H1 (cell line): ENCODE results near the gene PALM3. TPM values are rescaled to one million over a fixed set of nuclear protein-coding genes. Genes with fewer than 3 reads are reported as not detected.

Experiments used
- CTCF ChIA-PET: fragments of 300-600 bp; sonication (Branson Sonifier 250); formaldehyde crosslinking; loops from one replicate; lab custom pipeline; 2021; ENCODE audit not compliant: partially characterized antibody; lab: Charles Lee
- POLR2A ChIA-PET: fragments of 300-600 bp; sonication (Branson Sonifier 250); formaldehyde crosslinking; loops from one replicate; lab custom pipeline; 2021; ENCODE audit warnings: inconsistent platforms; ENCODE audit not compliant: partially characterized antibody; lab: Charles Lee
- DNase-seq, 2 experiments: peaks; one replicate each; pipeline versions ENCODE4 v3.0.0 to v3.0.0-alpha.2; 2010 to 2022; ENCODE audit warnings: low spot score in 2 of 2, low read depth in 1 of 2, mixed read lengths in 1 of 2
- FAIRE-seq: peaks from 2 replicates; lab custom pipeline; 2011; peaks lifted over from hg19 to GRCh38; lab: Jason Lieb, UNC
- H2AFZ ChIP-seq: 2 replicates; pipeline ENCODE4 v1.8.1; 2012; ENCODE audit warnings: low read length, inconsistent platforms
- H2AK5ac ChIP-seq: 2 replicates; pipeline ENCODE4 v1.6.1; 2013; ENCODE audit warnings: low read depth, low read length
- H2BK120ac ChIP-seq: replicated peaks from 2 replicates; pipeline ENCODE3; 2013; ENCODE audit warnings: low read depth, low read length, inconsistent platforms
- H2BK12ac ChIP-seq: 2 replicates; pipeline ENCODE4 v1.6.1; 2013; ENCODE audit warnings: low read depth, low read length
- H2BK15ac ChIP-seq: 2 replicates; pipeline ENCODE4 v1.6.1; 2013; ENCODE audit warnings: low read length
- H2BK20ac ChIP-seq: 2 replicates; pipeline ENCODE4 v1.6.1; 2013; ENCODE audit warnings: low read length
- H2BK5ac ChIP-seq: 2 replicates; pipeline ENCODE4 v1.6.1; 2013; ENCODE audit warnings: low read depth, low read length
- H3K14ac ChIP-seq: 2 replicates; pipeline ENCODE4 v1.6.1; 2013; ENCODE audit warnings: inconsistent platforms; ENCODE audit not compliant: insufficient read length
- H3K18ac ChIP-seq: 2 replicates; pipeline ENCODE4 v1.6.1; 2013; ENCODE audit warnings: low read length; ENCODE audit errors: extremely low read depth
- H3K23ac ChIP-seq: 2 replicates; pipeline ENCODE4 v1.6.1; 2013; ENCODE audit warnings: inconsistent platforms; ENCODE audit not compliant: insufficient read length
- H3K23me2 ChIP-seq: 2 replicates; pipeline ENCODE4 v1.6.1; 2013; ENCODE audit warnings: low read depth, low read length
- H3K27ac ChIP-seq: 2 replicates; pipeline ENCODE4 v1.6.1; 2011; ENCODE audit warnings: low read depth, low read length, inconsistent platforms
- H3K27me3 ChIP-seq, 4 experiments: replicated peaks in 1 of 4; 1 replicate in 1 of 4; 2 replicates in 3 of 4; pipeline versions ENCODE4 v1.6.1 to v1.8.1; 2011 to 2013; ENCODE audit warnings: low read length in 3 of 4, mild to moderate bottlenecking in 3 of 4, inconsistent platforms in 2 of 4, mixed read lengths in 2 of 4, moderate library complexity in 1 of 4; ENCODE audit not compliant: control insufficient read depth in 3 of 4, insufficient read depth in 3 of 4; ENCODE audit errors: extremely low read depth in 1 of 4
- H3K36me3 ChIP-seq, 4 experiments: 2 replicates each; pipeline versions ENCODE4 v1.6.1 to v1.8.1; 2011 to 2013; ENCODE audit warnings: mild to moderate bottlenecking in 4 of 4, low read length in 3 of 4, moderate library complexity in 2 of 4, control low read depth in 1 of 4, inconsistent platforms in 1 of 4; ENCODE audit not compliant: insufficient read depth in 4 of 4, control insufficient read depth in 2 of 4
- H3K4ac ChIP-seq: replicated peaks from 2 replicates; pipeline ENCODE3; 2013; ENCODE audit warnings: low read length, low read depth, mixed read lengths, inconsistent platforms; ENCODE audit not compliant: insufficient read length
- H3K4me1 ChIP-seq, 4 experiments: replicated peaks in 1 of 4; 1 replicate in 1 of 4; 2 replicates in 3 of 4; pipeline versions ENCODE4 v1.6.1 to v1.8.1; 2011 to 2013; ENCODE audit warnings: low read length in 3 of 4, inconsistent platforms in 2 of 4, mixed read lengths in 1 of 4; ENCODE audit not compliant: insufficient read depth in 4 of 4, control insufficient read depth in 3 of 4
- H3K4me2 ChIP-seq, 2 experiments: 2 replicates each; pipeline versions ENCODE4 v1.6.1 to v1.8.1; 2011 to 2013; ENCODE audit warnings: low read depth in 2 of 2, low read length in 2 of 2, control low read depth in 1 of 2, inconsistent platforms in 1 of 2, mild to moderate bottlenecking in 1 of 2; ENCODE audit not compliant: insufficient read depth in 1 of 2
- H3K4me3 ChIP-seq, 4 experiments: fragments of 200-600, 300-600 bp in 1 of 4; sonication (generic), shearing (Covaris generic), sonication (Bioruptor Twin) in 1 of 4; 2 replicates each; pipeline versions ENCODE4 v1.5.1 to v1.8.1; 2011 to 2016; ENCODE audit warnings: low read length in 4 of 4, low read depth in 3 of 4, control low read depth in 2 of 4, inconsistent platforms in 2 of 4, mild to moderate bottlenecking in 2 of 4, mixed read lengths in 1 of 4, moderate library complexity in 1 of 4; ENCODE audit not compliant: insufficient read depth in 2 of 4; ENCODE audit errors: extremely low read depth in 1 of 4
- H3K56ac ChIP-seq: replicated peaks from 2 replicates; pipeline ENCODE3; 2013; ENCODE audit warnings: low read depth, mild to moderate bottlenecking, mixed read lengths, low read length, inconsistent platforms; ENCODE audit not compliant: insufficient read length
- H3K79me1 ChIP-seq: 2 replicates; pipeline ENCODE4 v1.6.1; 2013; ENCODE audit warnings: low read depth, low read length, control low read depth
- H3K79me2 ChIP-seq, 2 experiments: 2 replicates each; pipeline versions ENCODE4 v1.6.1 to v1.8.1; 2012 to 2013; ENCODE audit warnings: low read length in 2 of 2, mild to moderate bottlenecking in 2 of 2, inconsistent platforms in 1 of 2; ENCODE audit not compliant: insufficient read depth in 2 of 2, control insufficient read depth in 1 of 2
- H3K9ac ChIP-seq, 4 experiments: replicated peaks in 1 of 4; 1 replicate in 1 of 4; 2 replicates in 3 of 4; pipeline versions ENCODE4 v1.6.1 to v1.8.1; 2011 to 2013; ENCODE audit warnings: low read depth in 3 of 4, low read length in 3 of 4, control low read depth in 2 of 4, mild to moderate bottlenecking in 2 of 4, moderate library complexity in 2 of 4, inconsistent platforms in 1 of 4; ENCODE audit errors: extremely low read depth in 1 of 4
- H3K9me3 ChIP-seq, 2 experiments: 2 replicates each; pipeline versions ENCODE4 v1.6.1 to v1.8.1; 2012 to 2013; ENCODE audit warnings: mild to moderate bottlenecking in 2 of 2, moderate library complexity in 2 of 2, control low read depth in 1 of 2, inconsistent platforms in 1 of 2, low read depth in 1 of 2, low read length in 1 of 2, mixed read lengths in 1 of 2; ENCODE audit not compliant: insufficient read depth in 2 of 2
- H4K20me1 ChIP-seq, 2 experiments: replicated peaks in 1 of 2; 2 replicates each; pipeline versions ENCODE3 to v1.8.1; 2011 to 2013; ENCODE audit warnings: inconsistent platforms in 2 of 2, low read length in 2 of 2, mild to moderate bottlenecking in 1 of 2; ENCODE audit not compliant: insufficient read depth in 2 of 2, control insufficient read depth in 1 of 2
- H4K5ac ChIP-seq: 2 replicates; pipeline ENCODE4 v1.6.1; 2013; ENCODE audit warnings: low read length, low read depth, mixed read lengths, inconsistent platforms; ENCODE audit not compliant: insufficient read length
- H4K8ac ChIP-seq: 2 replicates; pipeline ENCODE4 v1.8.0; 2013; ENCODE audit warnings: mild to moderate bottlenecking, moderate library complexity, low read length, inconsistent platforms; ENCODE audit not compliant: insufficient read depth; ENCODE audit errors: extremely low read depth
- H4K91ac ChIP-seq: replicated peaks from 2 replicates; pipeline ENCODE3; 2013; ENCODE audit warnings: low read length, mixed read lengths, inconsistent platforms; ENCODE audit not compliant: insufficient read length
- ATF2 ChIP-seq: IDR thresholded peaks from 2 replicates; pipeline ENCODE4 v1.6.1; 2012; ENCODE audit warnings: low read length, inconsistent platforms
- ATF3 ChIP-seq: IDR thresholded peaks from 2 replicates; pipeline ENCODE4 v1.6.1; 2011; ENCODE audit warnings: low read depth, mild to moderate bottlenecking, low read length; ENCODE audit not compliant: insufficient read depth
- CBX8 ChIP-seq: fragments of 300-800, 300-1000 bp; sonication (generic); IDR thresholded peaks from 2 replicates; pipeline ENCODE4 v1.7.1; 2016; ENCODE audit warnings: low read depth, low read length, borderline replicate concordance
- EZH2 ChIP-seq: fragments of 200-600 bp; sonication (generic); IDR thresholded peaks from 2 replicates; pipeline ENCODE4 v1.7.1; 2012; ENCODE audit warnings: low read depth, mild to moderate bottlenecking, moderate library complexity, low read length, inconsistent platforms; ENCODE audit not compliant: severe bottlenecking
- KDM4A ChIP-seq: IDR thresholded peaks from one replicate; pipeline ENCODE4 v1.7.1; 2012; ENCODE audit warnings: low read depth, mild to moderate bottlenecking, moderate library complexity, low read length, inconsistent platforms; ENCODE audit not compliant: severe bottlenecking
- POLR2AphosphoS5 ChIP-seq: IDR thresholded peaks from 2 replicates; pipeline ENCODE4 v1.6.1; 2011; ENCODE audit warnings: low read depth, low read length
- RFX5 ChIP-seq: IDR thresholded peaks from 2 replicates; pipeline ENCODE4 v1.6.1; 2011; ENCODE audit warnings: low read depth, low read length, improper control_type of control experiment, borderline replicate concordance
- SP1 ChIP-seq: IDR thresholded peaks from 2 replicates; pipeline ENCODE4 v1.6.1; 2011; ENCODE audit warnings: low read depth, low read length
- SP4 ChIP-seq: IDR thresholded peaks from 2 replicates; pipeline ENCODE4 v1.6.1; 2012; ENCODE audit warnings: low read length, inconsistent platforms
- YY1 ChIP-seq: IDR thresholded peaks from 2 replicates; pipeline ENCODE4 v1.6.1; 2011; ENCODE audit warnings: low read depth, mild to moderate bottlenecking, low read length
- WGBS, 2 experiments: shearing (Covaris generic) in 1 of 2; methylation state at CpG; one replicate each; pipeline versions ENCODE4 v1.1.6 to v1.1.7; 2013 to 2015; ENCODE audit warnings: low lambda C conversion rate in 2 of 2, mixed read lengths in 2 of 2, inconsistent platforms in 1 of 2, low coverage in 1 of 2, missing lambda C conversion rate in 1 of 2; ENCODE audit not compliant: insufficient replicate concordance in 2 of 2, insufficient coverage in 1 of 2, insufficient read length in 1 of 2; ENCODE audit errors: extremely low coverage in 1 of 2, missing lambda C conversion rate in 1 of 2; 5-methylcytosine and 5-hydroxymethylcytosine counted together
- polyA plus RNA-seq, 7 experiments: library from polyadenylated mRNA; depleted of rRNA in 3 of 7; stranded (reverse) in 5 of 7; unstranded in 2 of 7; fragments of >200 nt in 5 of 7; fragments of 200-250 nt in 2 of 7; gene quantifications; 1 replicate in 5 of 7; 2 replicates in 1 of 7; 4 replicates in 1 of 7; pipeline versions ENCODE4 v1.2.1 to v1.2.3, GENCODE V29; 2011 to 2013; ENCODE audit warnings: missing spikeins in 2 of 7, mixed read lengths in 2 of 7
- total RNA-seq: library from RNA; stranded (reverse); fragmentation: NEBNext Ultra II Directional; extraction: Animal tissue kit (Norgen Biotek cat#: 25700); gene quantifications from 2 replicates; pipeline ENCODE4 v1.2.1, GENCODE V29; 2021

PALM3 gene
- total and polyA plus RNA-seq, 2 of the 8 experiments (the other 6 are each of a cell fraction or from before 2014, with no cell fraction given) = 5.8 to 31.3 TPM

GRCh38 chr19:14091813-14092462 lies 30.1 kb upstream of the PALM3 start:
- no peak overlapping the region for H2BK5ac ChIP-seq
- H3K9ac ChIP-seq = no peak overlapping the region; a peak in 1 of 7 replicates
- H3K23me2 ChIP-seq = peaks cover 11% of the 10 kb centered on the region
- H2BK12ac ChIP-seq = no peak overlapping the region
- H3K9me3 ChIP-seq = peaks cover 8% of the 10 kb centered on the region in 2 experiments; a peak in 3 of 4 replicates
- FAIRE-seq (no peak), DNase-seq (peak in 1 of 2 experiments; percentile 77)
- no peak overlapping the region for H3K23ac ChIP-seq
- CTCF ChIA-PET = interaction anchor here (0.8 to 2.2 kb wide), 7 partner anchors 10 to 56 kb away, joined by 3 to 11 read pairs (median 4); a partner anchor contains a TSS
- no peak overlapping the region for H4K5ac ChIP-seq
- H2AFZ ChIP-seq = no peak overlapping the region
- H3K56ac ChIP-seq = no peak overlapping the region
- POLR2A ChIA-PET = interaction anchor here (1.0 to 1.7 kb wide), 12 partner anchors 11 to 380 kb away, joined by 3 to 6 read pairs (median 4); partner anchors contain the start of genes ASF1B and PRKACA
- H3K18ac ChIP-seq = no peak overlapping the region; the same call in none of the 2 replicates
- no peak overlapping the region for H3K14ac ChIP-seq
- H3K4me3 ChIP-seq = peak overlapping the region; percentile 48 to 83 (median 63)
- peaks cover 0 to 13% (median 4%) of the 10 kb centered on the region in 4 experiments; a peak in 3 of 8 replicates for H3K36me3 ChIP-seq
- no peak overlapping the region for H3K4ac ChIP-seq
- no peaks in the 10 kb centered on the region for H3K79me2 ChIP-seq
- no peak overlapping the region for H3K27ac ChIP-seq
- H4K8ac ChIP-seq = no peak overlapping the region
- H3K4me1 ChIP-seq = peaks cover 3 to 5% (median 4%) of the 10 kb centered on the region in 4 experiments
- WGBS, 2 experiments = 10% methylated on average over 15 of the region's 15 CpGs; no CpG with 5 or more reads in 1 of the 2 experiments
- H4K91ac ChIP-seq = no peak overlapping the region
- H2BK20ac ChIP-seq = no peak overlapping the region
- H3K79me1 ChIP-seq = no peaks in the 10 kb centered on the region
- H2BK15ac ChIP-seq = no peak overlapping the region
- no peak overlapping the region for H2AK5ac ChIP-seq
- H3K4me2 ChIP-seq = peak overlapping the region; percentile 74 to 80
- H2BK120ac ChIP-seq = no peak overlapping the region
- H4K20me1 ChIP-seq = peaks cover 4 to 10% of the 10 kb centered on the region in 2 experiments
- peaks cover 0 to 6% (median 2%) of the 10 kb centered on the region in 4 experiments; a peak in 4 of 7 replicates for H3K27me3 ChIP-seq
- TF ChIP-seq YY1 (no peak), SP4 (no peak), ATF3 (no peak), POLR2AphosphoS5 (no peak), SP1 (no peak), CBX8 (no peak), RFX5 (no peak), ATF2 (no peak), EZH2 (no peak), KDM4A (peak; percentile 13)
